Fibroblast of skin of right quadriceps (primary cell): ENCODE data around the gene HTR3E.
A peak's percentile ranks its signal among the peaks of the same experiment; 100 is the strongest.
"Not testable (repeated sequence)": the region's sequence is repeated elsewhere in the genome, so short reads cannot be mapped to it uniquely, and the experiment has no call there.

ENCODE experiments used
- DNase-seq: peaks from one replicate; pipeline ENCODE4 v3.0.0-alpha.2; 2013

HTR3E gene

GRCh38 chr3:184096811-184097383 lies at the start of gene HTR3E:
Gene HTR3E, plus strand, starts transcription at chr3:184097064. Its CDS starts 466 bp downstream, at chr3:184097530.
- DNase-seq: no peak

GRCh38 chr3:184050217-184050847 lies 46.5 kb upstream of the HTR3E start:
- no peak for DNase-seq

- DNase-seq: no peak
Measured at GRCh38 chr3:184052767-184053166, 44.1 kb upstream of the HTR3E start, which contains the start of gene HTR3C. Gene HTR3C, plus strand, starts transcription at chr3:184053047. Its CDS starts 34 bp downstream, at chr3:184053081.

GRCh38 chr3:184058029-184058428 lies 38.8 kb upstream of the HTR3E start:
- DNase-seq: peak; percentile 71

GRCh38 chr3:184059424-184059823 lies 37.4 kb upstream of the HTR3E start:
- no peak for DNase-seq

GRCh38 chr3:184062637-184063036 lies 34.2 kb upstream of the HTR3E start:
- DNase-seq: no peak

- peak; percentile 15 for DNase-seq
Measured at GRCh38 chr3:184066211-184066610, 30.7 kb upstream of the HTR3E start.

- no peak for DNase-seq
Measured at GRCh38 chr3:184067573-184068055, 29.2 kb upstream of the HTR3E start.

- no peak for DNase-seq
Measured at GRCh38 chr3:184068344-184068743, 28.5 kb upstream of the HTR3E start.

- DNase-seq: not testable (repeated sequence)
Measured at GRCh38 chr3:184071142-184071541, 25.7 kb upstream of the HTR3E start.

- no peak for DNase-seq
Measured at GRCh38 chr3:184073621-184074020, 23.2 kb upstream of the HTR3E start.

GRCh38 chr3:184075901-184076300 lies 21.0 kb upstream of the HTR3E start:
- DNase-seq: no peak

- no peak for DNase-seq
Measured at GRCh38 chr3:184077881-184078280, 19.0 kb upstream of the HTR3E start.

GRCh38 chr3:184078851-184079250 lies 18.0 kb upstream of the HTR3E start:
- DNase-seq: no peak

- DNase-seq: no peak
Measured at GRCh38 chr3:184081116-184081830, 15.6 kb upstream of the HTR3E start.

- no peak for DNase-seq
Measured at GRCh38 chr3:184082034-184082433, 14.8 kb upstream of the HTR3E start.

GRCh38 chr3:184082465-184082864 lies 14.4 kb upstream of the HTR3E start:
- no peak for DNase-seq

GRCh38 chr3:184085389-184085852 lies 11.4 kb upstream of the HTR3E start:
- DNase-seq: peak; percentile 5

- no peak for DNase-seq
Measured at GRCh38 chr3:184092199-184092598, 4.7 kb upstream of the HTR3E start.

- DNase-seq: no peak
Measured at GRCh38 chr3:184097556-184097955, 692 bp downstream of the HTR3E start.

- DNase-seq: no peak
Measured at GRCh38 chr3:184099806-184100686, 3.2 kb downstream of the HTR3E start.

GRCh38 chr3:184110316-184110725 lies 13.5 kb downstream of the HTR3E start:
- DNase-seq: peak; percentile 44

GRCh38 chr3:184116017-184116416 lies 19.2 kb downstream of the HTR3E start:
- no peak for DNase-seq
